Ishikawa (cell line): ENCODE results near the gene FOXP1.

Experiments used
- CEBPB ChIP-seq: IDR thresholded peaks from 2 replicates; pipeline ENCODE4 v1.6.1; 2012
- CREB1 ChIP-seq: IDR thresholded peaks from 2 replicates; pipeline ENCODE4 v1.6.1; 2012; ENCODE audit warnings: low read depth
- EGR1 ChIP-seq: IDR thresholded peaks from 2 replicates; pipeline ENCODE4 v1.6.1; 2012
- EP300 ChIP-seq: IDR thresholded peaks from 2 replicates; pipeline ENCODE4 v1.6.1; 2012; ENCODE audit warnings: borderline replicate concordance
- FOXM1 ChIP-seq: IDR thresholded peaks from 2 replicates; pipeline ENCODE4 v1.6.1; 2012; ENCODE audit warnings: low read depth, borderline replicate concordance
- MAX ChIP-seq: IDR thresholded peaks from 2 replicates; pipeline ENCODE4 v1.6.1; 2012
- NFIC ChIP-seq: IDR thresholded peaks from 2 replicates; pipeline ENCODE4 v1.6.1; 2012
- RAD21 ChIP-seq: IDR thresholded peaks from 2 replicates; pipeline ENCODE4 v1.6.1; 2012; ENCODE audit warnings: low read depth
- REST ChIP-seq: IDR thresholded peaks from 2 replicates; pipeline ENCODE4 v1.6.1; 2012; ENCODE audit warnings: low read depth, mild to moderate bottlenecking
- TAF1 ChIP-seq: IDR thresholded peaks from 2 replicates; pipeline ENCODE4 v1.6.1; 2012; ENCODE audit warnings: low read depth, mild to moderate bottlenecking
- TCF12 ChIP-seq: IDR thresholded peaks from 2 replicates; pipeline ENCODE4 v1.6.1; 2012; ENCODE audit warnings: low read depth
- TEAD4 ChIP-seq: IDR thresholded peaks from 2 replicates; pipeline ENCODE4 v1.6.1; 2012
- USF1 ChIP-seq: IDR thresholded peaks from 2 replicates; pipeline ENCODE4 v1.6.1; 2012
- YY1 ChIP-seq: IDR thresholded peaks from 2 replicates; pipeline ENCODE4 v1.6.1; 2012; ENCODE audit warnings: low read depth
- ZBTB7A ChIP-seq: IDR thresholded peaks from 2 replicates; pipeline ENCODE4 v1.6.1; 2012; ENCODE audit warnings: low read depth

FOXP1 gene

GRCh38 chr3:71520161-71521020 lies 63.1 kb downstream of the FOXP1 start:
- no peak for TF ChIP-seq REST
- TF ChIP-seq FOXM1, result no peak
- no peak for TF ChIP-seq CREB1
- TF ChIP-seq TCF12, result no peak
- TF ChIP-seq RAD21, result no peak
- TF ChIP-seq YY1, result no peak
- no peak for TF ChIP-seq TAF1
- no peak for TF ChIP-seq ZBTB7A

- TF ChIP-seq RAD21 (no peak), MAX (no peak), TEAD4 (no peak), YY1 (no peak), USF1 (no peak), NFIC (no peak), ZBTB7A (no peak), EGR1 (no peak), REST (no peak), FOXM1 (no peak), TAF1 (no peak), CREB1 (no peak), EP300 (no peak), CEBPB (no peak), TCF12 (no peak)
Observed at GRCh38 chr3:71518089-71518488, 65.4 kb downstream of the FOXP1 start.

GRCh38 chr3:71517271-71517791 lies 66.2 kb downstream of the FOXP1 start:
- TF ChIP-seq TEAD4 (peak; percentile 44; the same call in 1 of the 2 replicates), USF1 (no peak)

- TF ChIP-seq USF1, result no peak
- no peak for TF ChIP-seq REST
- no peak for TF ChIP-seq YY1
- TF ChIP-seq TCF12, result no peak
- TF ChIP-seq FOXM1, result no peak
- no peak for TF ChIP-seq EP300
- no peak for TF ChIP-seq TAF1
- TF ChIP-seq NFIC, result no peak
- no peak for TF ChIP-seq EGR1
- no peak for TF ChIP-seq TEAD4
Observed at GRCh38 chr3:71515636-71516365, 67.7 kb downstream of the FOXP1 start.
